Heart left ventricle (tissue), 16 donors: ENCODE data around the gene ENTPD1. TPM values are rescaled to one million over a fixed set of nuclear protein-coding genes. Genes with fewer than 3 reads are reported as not detected.

Experiments
- ATAC-seq, 4 donors: fragments of 200-7000 bp; cut with Tn5 transposase; one replicate each; pipeline ENCODE4 v1.9.1; 2020 to 2022; ENCODE audit warnings: moderate library complexity in 4 of 4, mild to moderate bottlenecking in 3 of 4, moderate number of reproducible peaks in 1 of 4
- DNase-seq, 5 donors: peaks; one replicate each; pipeline ENCODE4 v3.0.0-alpha.2; 2020
- H3K27ac ChIP-seq, 12 donors: fragments of 200-600 bp; sonication (generic) in 4 of 12; one replicate each; pipeline versions ENCODE4 v1.5.0 to v1.8.0; 2016 to 2022; ENCODE audit warnings: mild to moderate bottlenecking in 2 of 12
- H3K27me3 ChIP-seq, 9 donors: fragments of 200-600 bp; sonication (generic) in 2 of 9; one replicate each; pipeline versions ENCODE4 v1.5.1 to v1.8.0; 2016 to 2022; ENCODE audit warnings: mild to moderate bottlenecking in 3 of 9
- H3K36me3 ChIP-seq, 9 donors: fragments of 200-600 bp; sonication (generic) in 2 of 9; one replicate each; pipeline versions ENCODE4 v1.5.0 to v1.8.0; 2018 to 2022; ENCODE audit warnings: mild to moderate bottlenecking in 2 of 9
- H3K4me1 ChIP-seq, 12 donors: fragments of 200-600 bp; sonication (generic) in 4 of 12; one replicate each; pipeline versions ENCODE4 v1.5.0 to v1.8.0; 2016 to 2022; ENCODE audit warnings: mild to moderate bottlenecking in 3 of 12
- H3K4me3 ChIP-seq, 12 donors: fragments of 200-600 bp; sonication (generic) in 4 of 12; one replicate each; pipeline versions ENCODE4 v1.5.0 to v1.8.0; 2017 to 2022; ENCODE audit warnings: mild to moderate bottlenecking in 9 of 12, moderate library complexity in 4 of 12
- H3K9me3 ChIP-seq, 12 donors: fragments of 200-600 bp; sonication (generic) in 4 of 12; one replicate each; pipeline versions ENCODE4 v1.5.0 to v1.8.0; 2016 to 2022; ENCODE audit warnings: mild to moderate bottlenecking in 1 of 12
- CTCF ChIP-seq, 12 donors: fragments of 200-600 bp; sonication (generic) in 4 of 12; IDR thresholded peaks; one replicate each; pipeline versions ENCODE4 v1.5.0 to v1.8.0; 2018 to 2022; ENCODE audit warnings: antibody characterized with exemption in 12 of 12, mild to moderate bottlenecking in 5 of 12
- POLR2A ChIP-seq, 2 donors: fragments of 450-650 bp; IDR thresholded peaks; one replicate each; pipeline ENCODE4 v1.6.1; 2017; ENCODE audit warnings: antibody characterized with exemption in 2 of 2, mild to moderate bottlenecking in 2 of 2, moderate library complexity in 2 of 2
- WGBS, 4 donors: extraction: QIAGEN DNeasy Blood & Tissue Kit in 2 of 4; methylation state at CpG; one replicate each; pipeline versions ENCODE4 v1.1.5 to v1.1.7; 2013 to 2018; 5-methylcytosine and 5-hydroxymethylcytosine counted together
- intact Hi-C, 10 donors: fragments of 100-400 bp; cut with DNase I; formaldehyde crosslinking; loops; one replicate each; pipeline versions ENCODE4 v1.11.1 to v1.14.2; 2022
- polyA plus RNA-seq, 2 donors: library from polyadenylated mRNA; stranded (reverse); fragments of 200-250 nt; gene quantifications; one replicate each; pipeline ENCODE4 v1.2.3, GENCODE V29; 2013
- total RNA-seq, 9 donors: library from RNA; depleted of rRNA in 2 of 9; stranded (reverse); fragments of >200 nt in 2 of 9; fragmentation: NEBNext Ultra II Directional in 3 of 9; extraction: Animal tissue kit (Norgen Biotek cat#: 25700) in 3 of 9; gene quantifications; one replicate each; pipeline versions ENCODE4 v1.1.0 to v1.2.4, GENCODE V29; 2016 to 2023
- donor health status: ischemic (EF 13 %, LVEDD 7.1; RV severe dilation, severe dysfunction).
- donor health status: healthy with polysubstance abuse.
- donor health status: DM: no; HTN: yes; CAD: no.
- donor health status: DM: no; HTN: no; CAD: no.
- donor health status: ischemic (EF 25% LVEDD 6.9; RV normal size, moderate dysfunction).
- donor health status: ischemic (EF 25% LVEDD 5.7; RV mildly dilated, moderate dysfunction).
- donor health status: healthy.
- donor health status: DM: yes; HTN: yes; CAD: no.
- donor health status: ischemic (EF 35%, LVEDD 5.7; RV mildly dilated, moderate dysfunction).
- donor health status: nonischemic (EF 11% LVEDD 7.7; RV severe dilation, severe dysfunction).
- donor health status: DM: yes; HTN: yes; CAD: no.
- donor health status: PGD.
- donor health status: ischemic (EF 29% LVEDD 5.4; RV normal size, mild dysfunction).
- donor health status: nonischemic (EF 23%, LVEDD 6.1; RV moderate dilation, normal function).

ENTPD1 gene
- total and polyA plus RNA-seq, 11 donors = 3.3 to 23.2 (median 7.6) TPM

- 78 to 85% (median 81%) methylated on average over 2 of the region's 2 CpGs for WGBS, 4 donors
- intact Hi-C loops = loop anchor here in 1 of 10 donors (5.0 kb wide), 1 partner anchor 162 kb away; no protein-coding TSS in a partner anchor
- ATAC-seq (no peak), DNase-seq (no peak)
- Histone ChIP-seq H3K36me3 (peaks cover 0 to 52% (median 12%) of the 10 kb centered on the region in 9 donors), H3K27me3 (no peaks in the 10 kb centered on the region), H3K4me1 (no peaks in the 10 kb centered on the region), H3K4me3 (no peak overlapping the region), H3K9me3 (no peaks in the 10 kb centered on the region), H3K27ac (no peak overlapping the region)
- TF ChIP-seq CTCF (IDR thresholded peaks at IDR 0.05) (no peak), POLR2A (IDR thresholded peaks at IDR 0.05) (no peak)
These were observed 92.9 kb downstream of the ENTPD1 start for GRCh38 chr10:95848841-95849240.

GRCh38 chr10:95850791-95851190 is 94.8 kb downstream of the ENTPD1 start:
- Histone ChIP-seq H3K4me3 (no peak overlapping the region), H3K27ac (no peak overlapping the region), H3K36me3 (peaks cover 0 to 32% (median 5%) of the 10 kb centered on the region in 9 donors), H3K9me3 (no peaks in the 10 kb centered on the region), H3K4me1 (no peaks in the 10 kb centered on the region), H3K27me3 (no peaks in the 10 kb centered on the region)
- ATAC-seq (no peak), DNase-seq (no peak)
- intact Hi-C loops = no loop called here
- TF ChIP-seq CTCF (IDR thresholded peaks at IDR 0.05) (no peak), POLR2A (IDR thresholded peaks at IDR 0.05) (no peak)

GRCh38 chr10:95860166-95860940 is 104.4 kb downstream of the ENTPD1 start:
- no peak for ATAC-seq
- Histone ChIP-seq H3K27ac (peak overlapping the region in 1 of 12 donors; percentile 14), H3K27me3 (no peaks in the 10 kb centered on the region), H3K4me3 (no peak overlapping the region), H3K4me1 (peaks cover 0 to 2% (median 0%) of the 10 kb centered on the region in 12 donors), H3K36me3 (peaks cover 0 to 28% (median 14%) of the 10 kb centered on the region in 9 donors), H3K9me3 (no peaks in the 10 kb centered on the region)
- TF ChIP-seq CTCF (IDR thresholded peaks at IDR 0.05) (no peak), POLR2A (IDR thresholded peaks at IDR 0.05) (no peak)
- no peak for DNase-seq
- intact Hi-C loops = loop anchor here in 3 of 10 donors (5.0 kb wide), 2 partner anchors 163 to 168 kb away; partner anchors contain the start of gene TCTN3 (in 2 of the 3)
- WGBS, 4 donors = 52 to 62% (median 58%) methylated on average over 3 of the region's 3 CpGs

- Histone ChIP-seq H3K4me3 (no peak overlapping the region), H3K9me3 (no peaks in the 10 kb centered on the region), H3K27ac (no peak overlapping the region), H3K27me3 (no peaks in the 10 kb centered on the region), H3K36me3 (peaks cover 0 to 35% (median 22%) of the 10 kb centered on the region in 9 donors), H3K4me1 (peaks cover 0 to 2% (median 0%) of the 10 kb centered on the region in 12 donors)
- WGBS, 4 donors = 83 to 97% (median 95%) methylated on average over 2 of the region's 2 CpGs
- ATAC-seq = no peak
- no peak for DNase-seq
- intact Hi-C loops = loop anchor here in 3 of 10 donors (5.0 kb wide), 2 partner anchors 164 to 169 kb away; partner anchors contain the start of gene TCTN3 (in 2 of the 3)
- TF ChIP-seq CTCF (IDR thresholded peaks at IDR 0.05) = no peak
- TF ChIP-seq POLR2A (IDR thresholded peaks at IDR 0.05) = no peak
These were observed 105.4 kb downstream of the ENTPD1 start for GRCh38 chr10:95861386-95861785.
